GM19025 (cell line): ENCODE data around the gene ZACN.
"Not testable (repeated sequence)": the region's sequence is repeated elsewhere in the genome, so short reads cannot be mapped to it uniquely, and the experiment has no call there.

ENCODE experiments used
- ATAC-seq: cut with Tn5 transposase; IDR thresholded peaks from one replicate; pipeline ENCODE4 v1.9.1; 2021; ENCODE audit warnings: mild to moderate bottlenecking, low read depth, moderate library complexity; ENCODE audit not compliant: unreplicated experiment

ZACN gene

GRCh38 chr17:76078860-76079534, at the start of gene ZACN:
TSS of gene ZACN (plus strand) at chr17:76079182. CDS start at chr17:76079265, 83 bp downstream.
- ATAC-seq = no peak

- no peak for ATAC-seq
Measured at GRCh38 chr17:76032073-76032779, 46.8 kb upstream of the ZACN start.

- no peak for ATAC-seq
Measured at GRCh38 chr17:76032780-76033108, 46.2 kb upstream of the ZACN start.

- no peak for ATAC-seq
Measured at GRCh38 chr17:76033139-76033538, 45.8 kb upstream of the ZACN start.

- no peak for ATAC-seq
Measured at GRCh38 chr17:76034428-76035350, 44.3 kb upstream of the ZACN start.

- ATAC-seq = no peak
Measured at GRCh38 chr17:76036497-76037261, 42.3 kb upstream of the ZACN start.

- no peak for ATAC-seq
Measured at GRCh38 chr17:76038050-76038449, 40.9 kb upstream of the ZACN start.

- no peak for ATAC-seq
Measured at GRCh38 chr17:76039121-76039520, 39.9 kb upstream of the ZACN start.

GRCh38 chr17:76040376-76040775, 38.6 kb upstream of the ZACN start:
- no peak for ATAC-seq

GRCh38 chr17:76042868-76043267, 36.1 kb upstream of the ZACN start:
- not testable (repeated sequence) for ATAC-seq

GRCh38 chr17:76044475-76045007, 34.4 kb upstream of the ZACN start:
- not testable (repeated sequence) for ATAC-seq

- ATAC-seq = no peak
Measured at GRCh38 chr17:76046064-76046463, 32.9 kb upstream of the ZACN start.

GRCh38 chr17:76048025-76048605, 30.9 kb upstream of the ZACN start:
- no peak for ATAC-seq

- ATAC-seq = no peak
Measured at GRCh38 chr17:76048711-76049110, 30.3 kb upstream of the ZACN start.

- ATAC-seq = no peak
Measured at GRCh38 chr17:76049239-76049638, 29.7 kb upstream of the ZACN start.

- no peak for ATAC-seq
Measured at GRCh38 chr17:76049836-76050537, 29.0 kb upstream of the ZACN start.

- ATAC-seq = no peak
Measured at GRCh38 chr17:76050538-76051467, 28.2 kb upstream of the ZACN start.

GRCh38 chr17:76051561-76051960, 27.4 kb upstream of the ZACN start:
- no peak for ATAC-seq
